Parathyroid adenoma (tissue), 2 donors: Measurements from ENCODE around the gene ASB2.

Experiments used
- H2AFZ ChIP-seq: fragments of 300-600 bp; sonication (generic); one replicate; pipeline ENCODE4 v1.7.0; 2017; ENCODE audit warnings: antibody characterized with exemption, mild to moderate bottlenecking
- H3K27ac ChIP-seq: fragments of 300-600 bp; sonication (generic); one replicate; pipeline ENCODE4 v1.7.0; 2017
- H3K27me3 ChIP-seq: fragments of 300-600 bp; sonication (generic); one replicate; pipeline ENCODE4 v1.7.0; 2017; ENCODE audit warnings: low read length; ENCODE audit not compliant: control insufficient read depth, insufficient read depth
- H3K36me3 ChIP-seq: fragments of 300-600 bp; sonication (generic); one replicate; pipeline ENCODE4 v1.7.0; 2017; ENCODE audit warnings: low read length; ENCODE audit not compliant: control insufficient read depth, insufficient read depth
- H3K4me1 ChIP-seq: fragments of 300-600 bp; sonication (generic); one replicate; pipeline ENCODE4 v1.7.0; 2017; ENCODE audit warnings: control low read depth
- H3K4me2 ChIP-seq: fragments of 300-600 bp; sonication (generic); one replicate; pipeline ENCODE4 v1.7.0; 2017; ENCODE audit warnings: low read length
- H3K4me3 ChIP-seq: fragments of 300-600 bp; sonication (generic); one replicate; pipeline ENCODE4 v1.7.0; 2017; ENCODE audit warnings: low read depth, low read length
- H3K79me2 ChIP-seq: fragments of 300-600 bp; sonication (generic); one replicate; pipeline ENCODE4 v1.7.0; 2017; ENCODE audit warnings: control low read depth
- H3K9ac ChIP-seq: fragments of 300-600 bp; sonication (generic); one replicate; pipeline ENCODE4 v1.7.0; 2017; ENCODE audit warnings: mild to moderate bottlenecking
- H3K9me3 ChIP-seq: fragments of 300-600 bp; sonication (generic); one replicate; pipeline ENCODE4 v1.7.0; 2017; ENCODE audit warnings: low read length; ENCODE audit not compliant: control insufficient read depth
- TF ChIP-seq, protein P1 (sequence below): fragments of 300-600 bp; sonication (generic); IDR thresholded peaks from one replicate; pipeline ENCODE4 v1.7.0; 2017; ENCODE audit warnings: antibody characterized with exemption, mild to moderate bottlenecking
- donor health status: primary hyperparathyroidism.

Gene ASB2

DNA sequence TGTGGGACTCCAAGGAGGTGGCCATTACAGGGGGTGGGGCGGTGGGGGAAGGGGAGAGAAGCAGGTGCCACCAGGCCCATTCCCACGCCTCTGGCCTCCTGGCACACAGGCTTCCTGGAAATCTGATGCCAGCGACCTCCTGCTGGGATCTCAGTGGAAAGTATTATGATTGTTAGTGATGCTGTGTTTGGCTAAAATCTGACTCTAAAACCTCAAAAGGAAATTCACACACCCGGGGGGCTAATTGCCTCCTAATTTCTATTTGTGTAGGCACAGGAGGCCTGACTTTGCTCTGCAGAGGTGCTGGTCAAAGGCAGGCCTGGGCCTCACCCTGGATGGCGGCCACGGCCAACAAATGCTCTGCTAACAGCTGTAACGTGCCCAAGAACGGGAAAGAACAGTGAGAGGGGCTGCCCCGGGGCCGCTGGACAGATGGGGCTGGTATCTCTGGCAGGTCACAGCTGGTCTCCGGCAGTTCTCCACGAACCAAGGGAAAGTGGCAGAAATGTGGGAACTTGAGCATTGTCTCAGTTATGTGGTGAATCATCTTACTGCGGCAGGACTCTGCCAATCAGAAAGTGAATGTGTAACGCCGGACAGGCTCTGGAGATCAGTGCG, 35.0 kb downstream of the ASB2 start:
- H2AFZ ChIP-seq, result no peak overlapping the region
- no peaks in the 10 kb centered on the region for H3K9me3 ChIP-seq
- no peak overlapping the region for H3K9ac ChIP-seq
- H3K4me2 ChIP-seq, result no peak overlapping the region
- H3K4me1 ChIP-seq, result no peaks in the 10 kb centered on the region
- no peaks in the 10 kb centered on the region for H3K36me3 ChIP-seq
- no peaks in the 10 kb centered on the region for H3K27me3 ChIP-seq
- no peaks in the 10 kb centered on the region for H3K79me2 ChIP-seq
- TF ChIP-seq, protein P1, sequence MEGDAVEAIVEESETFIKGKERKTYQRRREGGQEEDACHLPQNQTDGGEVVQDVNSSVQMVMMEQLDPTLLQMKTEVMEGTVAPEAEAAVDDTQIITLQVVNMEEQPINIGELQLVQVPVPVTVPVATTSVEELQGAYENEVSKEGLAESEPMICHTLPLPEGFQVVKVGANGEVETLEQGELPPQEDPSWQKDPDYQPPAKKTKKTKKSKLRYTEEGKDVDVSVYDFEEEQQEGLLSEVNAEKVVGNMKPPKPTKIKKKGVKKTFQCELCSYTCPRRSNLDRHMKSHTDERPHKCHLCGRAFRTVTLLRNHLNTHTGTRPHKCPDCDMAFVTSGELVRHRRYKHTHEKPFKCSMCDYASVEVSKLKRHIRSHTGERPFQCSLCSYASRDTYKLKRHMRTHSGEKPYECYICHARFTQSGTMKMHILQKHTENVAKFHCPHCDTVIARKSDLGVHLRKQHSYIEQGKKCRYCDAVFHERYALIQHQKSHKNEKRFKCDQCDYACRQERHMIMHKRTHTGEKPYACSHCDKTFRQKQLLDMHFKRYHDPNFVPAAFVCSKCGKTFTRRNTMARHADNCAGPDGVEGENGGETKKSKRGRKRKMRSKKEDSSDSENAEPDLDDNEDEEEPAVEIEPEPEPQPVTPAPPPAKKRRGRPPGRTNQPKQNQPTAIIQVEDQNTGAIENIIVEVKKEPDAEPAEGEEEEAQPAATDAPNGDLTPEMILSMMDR, result no peak
- no peak overlapping the region for H3K4me3 ChIP-seq
- no peak overlapping the region for H3K27ac ChIP-seq

DNA sequence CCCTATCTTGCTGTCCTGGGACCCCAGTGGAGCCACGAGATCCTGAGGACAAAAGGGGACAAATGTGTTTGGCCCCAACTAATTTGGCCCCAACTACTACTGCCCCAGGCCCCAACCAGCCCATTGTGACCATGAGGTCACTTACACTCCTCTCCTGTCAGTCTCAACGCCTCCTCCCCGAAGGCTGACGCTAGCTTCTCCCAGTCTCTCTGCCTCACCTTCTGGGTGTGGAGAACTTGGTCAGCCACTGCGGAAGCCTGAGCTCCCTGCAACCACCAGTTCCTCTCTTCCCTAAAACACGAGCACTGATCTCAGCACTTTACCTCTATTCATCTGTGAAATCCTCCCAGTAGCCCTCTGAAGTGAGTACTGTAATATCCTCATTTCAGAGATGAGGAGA, 35.9 kb downstream of the ASB2 start:
- Histone ChIP-seq H3K36me3 (no peaks in the 10 kb centered on the region), H3K27ac (no peak overlapping the region)

DNA sequence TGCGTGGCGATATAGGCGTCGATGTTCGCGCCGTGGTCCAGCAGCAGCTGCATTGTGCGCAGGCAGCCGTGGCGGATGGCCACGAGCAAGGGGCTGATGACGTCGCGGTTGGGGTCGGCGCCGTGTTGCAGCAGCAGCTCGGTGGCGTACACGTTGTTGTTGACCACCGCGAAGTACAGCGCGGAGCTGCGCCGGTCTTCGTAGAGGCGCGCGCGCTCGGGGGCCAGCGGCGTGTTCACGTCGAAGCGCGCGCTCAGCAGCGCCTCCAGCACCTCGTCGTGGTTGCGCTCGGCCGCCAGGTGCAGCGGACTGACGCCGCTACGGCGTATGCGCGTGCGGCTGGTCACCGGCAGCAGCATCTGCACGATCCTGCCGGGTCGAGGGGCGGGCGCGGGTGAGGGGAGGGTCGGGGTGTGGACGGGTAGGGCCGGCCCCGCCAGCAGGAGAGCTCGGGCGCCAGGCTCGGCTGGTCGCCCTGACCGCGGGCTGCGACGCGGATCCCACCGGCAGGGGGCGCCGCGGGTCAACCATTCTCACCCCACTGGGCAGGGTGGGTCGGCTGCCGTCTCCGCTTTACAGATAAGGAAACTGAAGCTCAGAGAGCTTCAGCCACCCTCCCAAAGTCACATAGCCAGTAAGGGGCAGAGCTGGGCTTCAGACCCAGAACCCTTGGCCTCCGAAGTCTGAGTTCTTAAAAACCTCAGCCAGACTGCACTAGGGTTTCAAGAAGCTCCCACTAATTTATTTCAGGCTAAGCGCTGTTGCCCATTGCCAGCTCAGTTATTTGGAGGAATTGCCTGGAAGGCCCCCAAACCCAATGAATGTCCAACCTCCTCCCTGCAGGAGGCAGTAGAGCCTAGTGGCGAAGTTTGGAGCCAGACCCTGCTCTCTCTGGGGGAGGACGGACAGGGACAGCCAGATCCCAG, 36.8 kb downstream of the ASB2 start:
- Histone ChIP-seq H3K9me3 (no peaks in the 10 kb centered on the region), H3K36me3 (no peaks in the 10 kb centered on the region), H3K4me1 (no peaks in the 10 kb centered on the region), H3K4me2 (no peak overlapping the region), H3K9ac (no peak overlapping the region), H3K27me3 (no peaks in the 10 kb centered on the region), H3K4me3 (no peak overlapping the region), H2AFZ (peak overlapping the region; percentile 82), H3K27ac (no peak overlapping the region), H3K79me2 (no peaks in the 10 kb centered on the region)
- TF ChIP-seq, protein P1, result peak; percentile 76

More for the DNA sequence above, 35.9 kb downstream of the ASB2 start:
- H3K4me3 ChIP-seq, result no peak overlapping the region
- no peaks in the 10 kb centered on the region for H3K9me3 ChIP-seq
- no peak overlapping the region for H3K4me2 ChIP-seq
- TF ChIP-seq, protein P1, result no peak
- no peak overlapping the region for H2AFZ ChIP-seq
- H3K4me1 ChIP-seq, result no peaks in the 10 kb centered on the region
- H3K27me3 ChIP-seq, result no peaks in the 10 kb centered on the region
- H3K79me2 ChIP-seq, result no peaks in the 10 kb centered on the region
- no peak overlapping the region for H3K9ac ChIP-seq

DNA sequence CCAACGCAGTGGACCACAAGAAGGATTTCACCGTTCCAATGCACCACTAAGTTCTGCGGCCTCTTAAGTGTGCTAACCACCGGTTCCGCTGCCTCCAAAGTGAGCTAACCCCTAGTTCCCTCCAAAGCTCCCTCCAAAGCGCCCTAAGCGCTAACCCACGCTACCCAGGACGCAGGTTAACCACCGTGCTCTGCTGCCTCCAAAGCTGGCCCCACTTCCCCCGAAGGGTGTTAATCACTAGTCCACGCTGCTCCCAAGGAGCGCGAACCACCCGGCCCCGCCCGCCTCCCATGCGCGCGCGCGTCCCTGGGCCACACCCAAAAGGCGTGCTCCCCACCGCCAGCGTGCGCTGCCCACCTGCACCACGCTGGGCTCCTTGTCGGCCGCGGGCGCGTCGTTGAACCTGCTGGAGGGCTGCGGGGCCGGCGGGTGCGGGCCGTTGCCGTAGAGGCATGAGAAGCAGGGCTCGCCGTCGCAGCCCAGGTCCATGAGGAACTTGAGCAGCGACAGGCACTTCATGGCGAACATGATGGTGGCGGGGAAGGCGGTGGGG, 37.5 kb downstream of the ASB2 start:
- Histone ChIP-seq H3K4me1 (no peaks in the 10 kb centered on the region), H2AFZ (peak overlapping the region; percentile 82), H3K4me2 (no peak overlapping the region), H3K4me3 (no peak overlapping the region), H3K27ac (no peak overlapping the region), H3K27me3 (no peaks in the 10 kb centered on the region), H3K9me3 (no peaks in the 10 kb centered on the region), H3K9ac (no peak overlapping the region), H3K79me2 (no peaks in the 10 kb centered on the region), H3K36me3 (no peaks in the 10 kb centered on the region)
- TF ChIP-seq, protein P1, result no peak
